Spleen (tissue), 11 donors: Measurements from ENCODE around the gene MBNL3. TPM values are rescaled to one million over a fixed set of nuclear protein-coding genes. Genes with fewer than 3 reads are reported as not detected.
A peak's percentile ranks its signal among the peaks of the same experiment; 100 is the strongest.
"Not testable (repeated sequence)": the region's sequence is repeated elsewhere in the genome, so short reads cannot be mapped to it uniquely, and the experiment has no call there.

Source experiments
- DNase-seq: peaks from one replicate; pipeline ENCODE4 v3.0.0-alpha.2; 2020
- H3K27ac ChIP-seq, 8 donors: fragments of 200-600 bp; sonication (generic) in 7 of 8; 1 replicate in 4 of 8; 2 replicates in 4 of 8; pipeline versions ENCODE4 v1.5.0 to v1.8.0; 2016 to 2021; ENCODE audit warnings: inconsistent platforms in 4 of 8, mild to moderate bottlenecking in 4 of 8, moderate library complexity in 1 of 8
- H3K27me3 ChIP-seq, 7 donors: fragments of 200-600 bp; sonication (generic) in 6 of 7; replicated peaks in 1 of 7; 1 replicate in 4 of 7; 2 replicates in 3 of 7; pipeline versions ENCODE4 v1.5.0 to v1.8.0; 2016 to 2021; ENCODE audit warnings: inconsistent platforms in 3 of 7, mild to moderate bottlenecking in 1 of 7
- H3K36me3 ChIP-seq, 6 donors: fragments of 200-600 bp; sonication (generic) in 5 of 6; 1 replicate in 4 of 6; 2 replicates in 2 of 6; pipeline versions ENCODE4 v1.5.0 to v1.8.0; 2016 to 2021; ENCODE audit warnings: inconsistent platforms in 2 of 6
- H3K4me1 ChIP-seq, 6 donors: fragments of 200-600 bp; sonication (generic) in 5 of 6; 1 replicate in 3 of 6; 2 replicates in 3 of 6; pipeline versions ENCODE4 v1.5.0 to v1.8.0; 2016 to 2021; ENCODE audit warnings: inconsistent platforms in 3 of 6
- H3K4me3 ChIP-seq, 8 donors: fragments of 200-600 bp; sonication (generic) in 7 of 8; 1 replicate in 4 of 8; 2 replicates in 4 of 8; pipeline versions ENCODE4 v1.5.0 to v1.8.0; 2016 to 2021; ENCODE audit warnings: inconsistent platforms in 4 of 8, mild to moderate bottlenecking in 4 of 8, moderate library complexity in 2 of 8
- H3K9me3 ChIP-seq, 8 donors: fragments of 200-600 bp; sonication (generic) in 7 of 8; 1 replicate in 4 of 8; 2 replicates in 4 of 8; pipeline versions ENCODE4 v1.5.0 to v1.8.0; 2016 to 2021; ENCODE audit warnings: inconsistent platforms in 4 of 8
- POLR2A ChIP-seq, 3 donors: fragments of 450-650 bp; IDR thresholded peaks; one replicate each; pipeline ENCODE4 v1.5.1; 2017; ENCODE audit warnings: antibody characterized with exemption in 3 of 3, mild to moderate bottlenecking in 1 of 3
- POLR2AphosphoS5 ChIP-seq, 3 donors: sonication (generic); formaldehyde crosslinking; IDR thresholded peaks; one replicate each; pipeline ENCODE4 v1.5.1; 2017; ENCODE audit warnings: antibody characterized with exemption in 3 of 3
- WGBS, 5 donors: extraction: QIAGEN DNeasy Blood & Tissue Kit in 3 of 5; methylation state at CpG; one replicate each; pipeline versions ENCODE4 v1.1.5 to v1.1.7; 2013 to 2018; 5-methylcytosine and 5-hydroxymethylcytosine counted together
- intact Hi-C: fragments of 100-400 bp; cut with DNase I; formaldehyde crosslinking; loops from one replicate; pipeline ENCODE4 v1.15.0; 2023; ENCODE audit warnings: low total_unique reads
- polyA plus RNA-seq, 3 donors: library from polyadenylated mRNA; stranded (reverse); fragments of 200-250 nt; gene quantifications; one replicate each; pipeline ENCODE4 v1.2.1, GENCODE V29; 2013
- total RNA-seq, 7 donors: library from RNA; depleted of rRNA in 3 of 7; stranded (reverse); fragments of >200 nt in 3 of 7; fragmentation: NEBNext Ultra II Directional in 4 of 7; extraction: Animal tissue kit (Norgen Biotek cat#: 25700) in 4 of 7; gene quantifications; one replicate each; pipeline versions ENCODE4 v1.1.0 to v1.2.1, GENCODE V29; 2016 to 2021
- TF ChIP-seq, protein P1 (sequence below), 11 experiments: fragments of 200-600 bp in 7 of 11; fragments of 450-650 bp in 4 of 11; sonication (generic) in 4 of 11; IDR thresholded peaks in 8 of 11; conservative IDR thresholded peaks in 3 of 11; 1 replicate in 7 of 11; 2 replicates in 4 of 11; pipeline versions ENCODE4 v1.4.0 to v1.8.0; 2016 to 2021; ENCODE audit warnings: antibody characterized with exemption in 11 of 11, inconsistent platforms in 4 of 11, mild to moderate bottlenecking in 1 of 11
- donor health status: healthy with polysubstance abuse.
- donor health status: DM: no; HTN: no; CAD: no; lungs with moderate emphysema.
- donor health status: DM: no; HTN: no; CAD: no.
- donor health status: Bipolar disorder and iron deficiency.
- donor health status: healthy.
- donor health status: DM: no; HTN: no; CAD: no.
- donor health status: DM: yes; HTN: yes; CAD: no.

Gene MBNL3
- total and polyA plus RNA-seq, 10 donors, result 5.0 to 67.2 (median 37.6) TPM

DNA sequence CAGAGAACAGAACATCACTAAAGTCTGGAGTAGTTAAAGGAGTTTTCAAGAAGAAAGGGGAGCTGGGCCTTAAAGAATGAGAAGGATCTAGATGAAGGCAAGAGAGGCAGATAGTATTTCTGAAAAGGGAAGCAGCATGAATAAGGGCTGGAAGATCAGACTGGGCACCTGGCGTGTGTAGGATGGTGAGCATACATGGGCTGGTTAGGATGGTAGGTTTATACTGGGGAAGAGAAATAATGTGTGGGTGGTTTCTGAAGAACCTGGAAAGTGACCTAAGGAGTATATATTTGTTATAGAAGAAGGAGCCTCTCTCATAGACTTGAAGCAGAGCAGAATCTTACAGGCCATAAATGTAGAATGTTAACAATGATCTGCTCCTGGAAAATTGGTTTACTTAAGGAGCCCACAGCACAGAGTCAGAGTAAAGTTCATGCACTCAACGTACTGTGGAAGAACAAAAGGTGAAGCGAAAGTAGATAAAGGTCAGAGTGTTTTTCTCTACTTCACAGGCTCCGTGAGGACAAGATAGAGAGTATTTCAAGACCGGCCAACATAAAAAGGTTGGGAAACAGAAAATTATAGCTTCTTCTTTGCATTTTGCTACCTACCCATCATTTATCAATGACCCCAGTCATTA, 35.8 kb downstream of the MBNL3 start:
- TF ChIP-seq, protein P1, sequence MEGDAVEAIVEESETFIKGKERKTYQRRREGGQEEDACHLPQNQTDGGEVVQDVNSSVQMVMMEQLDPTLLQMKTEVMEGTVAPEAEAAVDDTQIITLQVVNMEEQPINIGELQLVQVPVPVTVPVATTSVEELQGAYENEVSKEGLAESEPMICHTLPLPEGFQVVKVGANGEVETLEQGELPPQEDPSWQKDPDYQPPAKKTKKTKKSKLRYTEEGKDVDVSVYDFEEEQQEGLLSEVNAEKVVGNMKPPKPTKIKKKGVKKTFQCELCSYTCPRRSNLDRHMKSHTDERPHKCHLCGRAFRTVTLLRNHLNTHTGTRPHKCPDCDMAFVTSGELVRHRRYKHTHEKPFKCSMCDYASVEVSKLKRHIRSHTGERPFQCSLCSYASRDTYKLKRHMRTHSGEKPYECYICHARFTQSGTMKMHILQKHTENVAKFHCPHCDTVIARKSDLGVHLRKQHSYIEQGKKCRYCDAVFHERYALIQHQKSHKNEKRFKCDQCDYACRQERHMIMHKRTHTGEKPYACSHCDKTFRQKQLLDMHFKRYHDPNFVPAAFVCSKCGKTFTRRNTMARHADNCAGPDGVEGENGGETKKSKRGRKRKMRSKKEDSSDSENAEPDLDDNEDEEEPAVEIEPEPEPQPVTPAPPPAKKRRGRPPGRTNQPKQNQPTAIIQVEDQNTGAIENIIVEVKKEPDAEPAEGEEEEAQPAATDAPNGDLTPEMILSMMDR (IDR thresholded peaks at IDR 0.05 in 8 of 11, conservative IDR thresholded peaks at IDR 0.05 in 3 of 11), result no peak
- no peak for TF ChIP-seq POLR2A (IDR thresholded peaks at IDR 0.05)
- TF ChIP-seq POLR2AphosphoS5 (IDR thresholded peaks at IDR 0.05), result no peak
- peaks cover 0 to 9% (median 0%) of the 10 kb centered on the region in 7 donors for H3K27me3 ChIP-seq
- H3K27ac ChIP-seq, result no peak overlapping the region
- H3K4me3 ChIP-seq, result no peak overlapping the region
- peaks cover 0 to 17% (median 0%) of the 10 kb centered on the region in 8 donors for H3K9me3 ChIP-seq
- no peaks in the 10 kb centered on the region for H3K4me1 ChIP-seq
- 71 to 88% (median 79%) methylated on average over 5 of the region's 5 CpGs for WGBS, 5 donors
- intact Hi-C loops, result no loop called here
- H3K36me3 ChIP-seq, result no peaks in the 10 kb centered on the region
- DNase-seq, result no peak

DNA sequence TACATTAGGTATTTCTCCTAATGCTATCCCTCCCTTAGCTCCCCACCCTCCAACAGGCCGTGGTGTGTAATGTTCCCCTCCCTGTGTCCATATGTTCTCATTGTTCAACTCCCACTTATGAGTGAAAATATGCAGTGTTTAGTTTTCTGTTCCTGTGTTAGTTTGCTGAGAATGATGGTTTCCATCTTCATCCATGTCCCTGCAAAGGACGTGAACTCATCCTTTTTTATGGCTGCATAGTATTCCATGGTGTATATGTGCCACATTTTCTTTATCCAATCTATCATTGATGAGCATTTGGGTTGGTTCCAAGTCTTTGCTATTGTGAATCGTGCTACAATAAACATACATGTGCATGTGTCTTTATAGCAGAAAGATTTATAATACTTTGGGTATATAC, 42.9 kb downstream of the MBNL3 start:
- H3K4me1 ChIP-seq, H3K27ac ChIP-seq, intact Hi-C loops, H3K4me3 ChIP-seq, DNase-seq, H3K36me3 ChIP-seq, H3K27me3 ChIP-seq: not testable (repeated sequence)
- H3K9me3 ChIP-seq, result peaks cover 0 to 36% (median 0%) of the 10 kb centered on the region in 8 donors
- 79 to 99% (median 93%) methylated on average over 3 of the region's 3 CpGs for WGBS, 5 donors

DNA sequence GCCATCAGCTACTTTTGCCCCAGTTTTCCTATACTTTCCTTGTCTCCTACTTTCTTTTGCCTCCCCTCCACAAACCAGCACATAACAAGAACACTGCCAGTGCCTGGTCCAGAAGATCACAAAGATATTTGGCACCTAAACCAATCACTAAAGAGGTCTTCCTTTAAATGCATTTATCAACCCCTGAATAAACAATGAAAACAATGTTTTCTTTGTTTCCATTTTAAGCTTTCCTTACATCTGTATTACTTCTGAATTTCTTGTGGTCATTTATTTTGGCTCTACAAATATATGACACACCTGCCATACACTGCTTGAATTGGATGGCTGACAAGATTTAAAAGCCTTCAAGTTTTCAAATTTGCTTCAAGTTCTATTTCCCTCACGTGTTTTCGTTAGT, 43.9 kb downstream of the MBNL3 start:
- intact Hi-C loops, result no loop called here
- no peaks in the 10 kb centered on the region for H3K36me3 ChIP-seq
- no peaks in the 10 kb centered on the region for H3K27me3 ChIP-seq
- H3K4me1 ChIP-seq, result no peaks in the 10 kb centered on the region
- H3K27ac ChIP-seq, result no peak overlapping the region
- 71 to 100% (median 93%) methylated on average over 2 of the region's 2 CpGs for WGBS, 5 donors
- H3K4me3 ChIP-seq, result no peak overlapping the region
- peaks cover 0 to 32% (median 0%) of the 10 kb centered on the region in 8 donors for H3K9me3 ChIP-seq
- DNase-seq, result no peak
- TF ChIP-seq POLR2A (IDR thresholded peaks at IDR 0.05), result no peak
- TF ChIP-seq, protein P1 (IDR thresholded peaks at IDR 0.05 in 8 of 11, conservative IDR thresholded peaks at IDR 0.05 in 3 of 11), result no peak

DNA sequence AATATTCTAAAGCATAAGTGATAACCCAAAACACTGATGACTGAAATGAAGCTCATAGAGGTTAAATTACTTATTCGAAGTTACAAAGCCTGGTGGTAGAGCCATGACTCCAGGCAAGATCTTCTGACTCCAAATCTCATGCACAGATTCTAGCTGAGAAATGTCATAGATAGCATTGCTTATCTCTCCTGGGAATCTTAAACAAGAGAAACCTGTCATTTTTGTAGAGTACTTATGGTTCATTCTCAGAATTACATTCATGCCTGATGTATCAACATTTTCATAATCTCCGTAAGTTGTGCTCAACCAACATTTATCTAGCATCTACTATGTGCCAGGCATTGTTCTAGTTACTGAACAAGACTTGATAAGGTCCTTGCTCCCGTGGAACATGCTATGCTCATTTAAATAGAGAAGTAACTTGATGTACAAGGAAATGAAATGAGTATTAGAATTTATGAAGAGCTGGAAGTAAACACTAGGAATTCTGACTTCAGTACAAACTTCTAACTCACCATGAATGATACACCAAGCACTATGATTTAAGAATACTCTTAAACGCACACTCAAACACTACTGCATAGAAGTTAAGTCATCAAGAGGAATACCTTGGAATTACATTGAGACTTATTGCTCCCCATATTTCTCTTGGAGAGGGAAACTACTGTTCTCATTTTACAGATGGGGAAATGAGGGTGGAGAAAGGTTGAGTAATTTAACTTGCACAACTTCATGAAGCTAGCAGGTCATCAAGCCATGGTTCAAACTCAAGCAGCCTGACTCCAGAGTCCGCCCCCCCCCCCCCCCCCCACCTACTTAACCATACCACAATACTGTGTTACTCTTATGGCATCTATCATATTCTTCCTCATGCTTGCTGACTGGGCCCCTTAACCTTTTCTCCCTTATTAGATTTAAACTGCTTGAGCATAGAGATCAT, 45.4 kb downstream of the MBNL3 start:
- 58 to 76% (median 63%) methylated on average over 4 to 5 of the region's 5 CpGs for WGBS, 5 donors
- Histone ChIP-seq H3K27ac (peak overlapping the region in 4 of 8 donors; percentile 12 to 39 (median 17)), H3K36me3 (no peaks in the 10 kb centered on the region), H3K4me3 (no peak overlapping the region), H3K9me3 (peaks cover 0 to 20% (median 0%) of the 10 kb centered on the region in 8 donors), H3K4me1 (no peaks in the 10 kb centered on the region), H3K27me3 (peaks cover 0 to 3% (median 0%) of the 10 kb centered on the region in 7 donors)
- TF ChIP-seq, protein P1 (IDR thresholded peaks at IDR 0.05 in 8 of 11, conservative IDR thresholded peaks at IDR 0.05 in 3 of 11), result no peak
- TF ChIP-seq POLR2A (IDR thresholded peaks at IDR 0.05) (no peak), POLR2AphosphoS5 (IDR thresholded peaks at IDR 0.05) (no peak)
- intact Hi-C loops, result no loop called here
- DNase-seq, result no peak
